Stimulated activated CD4-positive, alpha-beta T cell treated with anti-CD3 and anti-CD28 coated beads, Interleukin-4, amount 100 ng/mL, for 24 hours (primary cell): ENCODE measurements around the gene PSAPL1.

Experiments used
- DNase-seq: peaks from one replicate; pipeline ENCODE4 v3.0.0-alpha.2; 2020

Gene PSAPL1

DNA sequence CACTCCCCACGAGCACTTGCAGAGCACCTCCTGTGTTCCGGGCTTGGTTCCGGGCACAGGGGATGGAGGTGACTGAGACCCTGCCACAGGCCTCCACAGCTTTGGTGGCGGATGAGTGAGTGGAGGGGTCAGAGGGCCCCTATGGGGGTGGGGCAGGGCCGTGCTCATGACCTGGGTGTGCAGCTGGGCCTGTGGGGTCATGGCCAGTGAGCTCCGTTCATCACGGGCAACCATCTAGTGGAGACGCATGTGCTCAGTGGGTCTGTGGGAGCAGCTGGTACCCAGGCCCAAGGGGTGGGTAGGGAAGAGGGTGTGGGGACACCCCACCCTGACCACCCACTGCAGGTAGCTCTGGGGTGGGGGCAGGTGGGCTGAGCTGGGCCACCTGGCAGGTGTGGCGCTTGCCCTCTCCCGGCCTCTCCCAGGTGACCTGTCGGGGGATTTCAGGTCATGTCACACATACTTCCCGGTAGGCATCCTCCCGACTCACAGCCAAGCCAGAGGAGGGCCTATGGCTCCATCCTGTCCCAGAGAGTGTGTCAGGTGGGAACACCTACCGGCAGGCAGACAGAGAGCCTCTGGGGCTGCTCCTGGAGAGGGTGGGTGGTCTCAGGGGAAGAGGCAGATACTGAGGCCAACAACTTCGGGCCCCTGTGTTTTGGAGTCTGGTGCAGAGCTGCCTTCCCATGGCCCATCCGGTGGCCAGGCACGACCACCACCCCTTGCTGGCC, 3.6 kb downstream of the PSAPL1 start:
- no peak for DNase-seq

GRCh38 chr4:7430368-7430964, 4.3 kb downstream of the PSAPL1 start:
- no peak for DNase-seq

DNA sequence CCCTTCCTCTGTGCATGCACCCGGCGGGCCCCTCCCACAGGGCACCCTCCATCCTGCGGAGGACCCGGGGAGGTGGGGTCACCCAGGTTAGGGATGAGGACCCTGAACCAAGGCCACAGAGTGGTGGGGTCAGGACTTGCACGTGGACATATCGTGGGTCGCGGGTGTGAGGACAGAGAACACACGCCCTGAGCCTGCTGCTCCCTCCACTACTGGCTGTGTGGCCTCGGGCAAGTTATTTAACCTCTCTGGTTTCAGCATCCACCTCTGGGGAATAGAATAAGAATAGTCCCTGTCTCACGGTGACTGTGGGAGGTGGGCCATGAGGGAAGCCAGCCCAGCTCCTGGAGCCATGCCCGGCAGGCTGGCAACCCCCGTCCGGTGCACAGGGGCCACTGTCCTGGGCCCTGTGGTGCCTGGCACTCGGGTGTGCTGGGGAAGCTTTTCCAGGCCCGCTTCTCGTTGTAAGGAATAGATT, 5.1 kb downstream of the PSAPL1 start:
- no peak for DNase-seq

GRCh38 chr4:7429069-7429416, 5.7 kb downstream of the PSAPL1 start:
- no peak for DNase-seq

DNA sequence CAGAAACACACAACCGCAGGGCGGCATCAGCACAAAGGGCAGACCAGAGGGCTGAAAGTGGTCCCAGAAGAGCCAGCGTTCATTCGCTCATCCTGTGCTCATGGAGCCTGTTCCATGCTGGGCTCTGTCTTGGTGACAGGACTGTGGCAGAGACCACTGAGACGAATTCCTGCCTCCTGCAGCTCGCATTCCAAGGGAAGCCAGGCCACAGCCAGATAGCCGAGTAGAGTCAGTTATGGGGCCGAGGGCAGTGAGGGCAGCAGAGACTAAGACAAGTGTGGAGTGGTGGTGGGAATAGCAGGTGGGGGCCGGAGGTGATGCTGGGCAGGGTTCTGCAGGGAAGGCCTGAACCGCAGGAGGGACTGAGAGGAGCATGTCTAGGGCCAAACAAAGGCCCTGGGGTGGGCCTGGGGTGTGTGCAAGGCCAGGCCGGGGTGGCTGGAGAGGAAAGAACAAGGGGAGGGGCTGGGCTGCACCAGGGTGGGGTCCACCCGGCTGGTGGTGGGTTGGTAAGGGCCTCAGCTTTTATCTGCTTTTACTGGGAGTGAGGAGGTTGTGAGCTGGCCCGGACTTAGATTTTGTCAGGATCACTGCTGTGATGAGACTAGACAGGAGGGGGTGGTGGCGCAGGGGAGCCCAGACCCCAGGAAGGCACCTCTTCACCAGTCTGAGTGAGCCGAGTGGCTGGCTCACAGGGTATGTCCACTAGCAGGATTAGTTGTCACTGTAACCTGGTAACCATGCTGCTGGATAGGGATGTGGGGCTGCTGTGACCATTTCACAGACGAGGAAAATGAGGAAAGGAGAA, 6.3 kb downstream of the PSAPL1 start:
- no peak for DNase-seq

GRCh38 chr4:7427831-7428260, 6.9 kb downstream of the PSAPL1 start:
- DNase-seq, result no peak

DNA sequence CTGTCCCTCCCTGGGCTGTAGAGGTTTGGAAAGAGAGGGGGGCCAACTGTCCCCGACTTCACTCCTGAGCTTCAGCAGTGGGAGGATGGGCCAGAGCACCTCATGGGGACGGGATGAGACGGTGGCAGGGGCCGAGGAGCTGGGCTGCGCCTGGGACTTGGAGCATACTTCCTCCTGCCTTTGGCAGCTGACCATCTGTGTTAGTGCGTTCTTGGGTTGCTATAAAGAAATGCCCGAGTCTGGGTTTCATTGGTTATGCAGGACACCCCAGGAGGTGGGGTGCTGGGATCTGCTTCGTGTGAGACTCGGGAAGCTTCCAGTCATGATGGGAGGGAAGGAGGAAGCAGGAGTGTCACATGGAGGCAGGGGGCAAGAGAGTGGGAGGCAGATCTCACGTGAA, 7.4 kb downstream of the PSAPL1 start:
- DNase-seq, result no peak

- no peak for DNase-seq
These were observed 8.1 kb downstream of the PSAPL1 start for GRCh38 chr4:7426525-7427171.

DNA sequence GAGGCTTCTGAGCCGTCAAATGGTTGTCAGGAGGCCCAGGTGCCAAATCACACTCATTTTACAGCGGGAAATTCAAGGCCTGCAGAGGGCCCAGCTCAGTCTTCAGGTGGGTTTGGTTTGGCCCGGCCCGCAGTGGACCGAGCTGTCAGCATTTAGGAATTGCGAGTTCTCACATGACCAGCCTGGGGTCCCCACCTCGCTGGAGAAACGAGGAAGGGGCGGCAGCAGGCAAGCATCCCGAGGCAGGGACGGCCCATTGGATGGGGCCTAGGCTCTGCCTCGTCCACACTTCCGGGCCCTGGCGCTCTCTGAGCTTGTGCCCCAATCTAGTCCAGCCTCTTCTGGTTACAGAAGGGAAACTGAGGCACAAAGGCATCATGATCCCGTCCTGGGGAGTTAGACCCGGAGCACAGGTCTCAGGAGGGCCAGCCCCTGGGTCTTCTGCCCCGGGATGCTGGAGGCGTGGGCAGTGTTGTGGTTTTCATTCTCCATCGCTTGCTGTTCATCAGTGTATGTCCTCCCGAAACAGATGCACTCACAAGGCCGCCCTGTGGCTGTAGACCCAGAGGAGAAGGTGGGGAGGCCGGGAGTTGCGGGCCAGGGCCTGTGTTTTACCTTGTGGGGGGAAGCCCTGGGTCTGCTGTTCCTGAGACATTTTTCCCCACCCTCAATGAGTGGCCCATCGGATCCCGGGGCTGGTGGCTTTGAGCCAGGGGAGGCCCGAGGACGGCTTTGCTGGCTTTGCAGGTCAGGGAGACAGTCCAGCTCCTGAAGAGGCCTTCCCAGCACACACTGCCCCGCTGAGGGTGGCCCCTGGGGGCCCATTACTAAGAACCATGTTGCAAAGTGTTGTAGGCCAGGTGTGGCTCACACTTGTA, 8.9 kb downstream of the PSAPL1 start:
- no peak for DNase-seq

DNA sequence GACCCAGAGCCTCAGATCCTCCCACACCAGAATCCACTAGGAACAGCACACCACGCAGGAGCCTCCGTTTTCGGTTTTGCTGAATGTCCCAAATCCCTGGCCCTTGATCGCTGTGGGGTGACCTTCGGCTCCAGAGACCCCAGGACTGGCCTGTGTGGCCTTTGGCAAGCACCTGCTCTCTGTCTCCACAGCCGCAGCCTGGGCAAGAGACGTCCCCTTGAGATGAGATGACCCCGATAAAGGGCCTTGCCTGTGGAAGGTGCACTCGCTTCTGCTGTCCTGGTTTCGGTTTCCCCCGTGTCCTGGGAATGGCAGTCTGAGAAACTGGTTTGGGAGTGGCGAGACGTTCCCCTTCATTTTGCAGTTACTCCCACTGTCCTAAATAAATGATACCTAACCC, 9.6 kb downstream of the PSAPL1 start:
- DNase-seq, result no peak

- DNase-seq, result no peak
These were observed 10.1 kb downstream of the PSAPL1 start for GRCh38 chr4:7424553-7425111.

DNA sequence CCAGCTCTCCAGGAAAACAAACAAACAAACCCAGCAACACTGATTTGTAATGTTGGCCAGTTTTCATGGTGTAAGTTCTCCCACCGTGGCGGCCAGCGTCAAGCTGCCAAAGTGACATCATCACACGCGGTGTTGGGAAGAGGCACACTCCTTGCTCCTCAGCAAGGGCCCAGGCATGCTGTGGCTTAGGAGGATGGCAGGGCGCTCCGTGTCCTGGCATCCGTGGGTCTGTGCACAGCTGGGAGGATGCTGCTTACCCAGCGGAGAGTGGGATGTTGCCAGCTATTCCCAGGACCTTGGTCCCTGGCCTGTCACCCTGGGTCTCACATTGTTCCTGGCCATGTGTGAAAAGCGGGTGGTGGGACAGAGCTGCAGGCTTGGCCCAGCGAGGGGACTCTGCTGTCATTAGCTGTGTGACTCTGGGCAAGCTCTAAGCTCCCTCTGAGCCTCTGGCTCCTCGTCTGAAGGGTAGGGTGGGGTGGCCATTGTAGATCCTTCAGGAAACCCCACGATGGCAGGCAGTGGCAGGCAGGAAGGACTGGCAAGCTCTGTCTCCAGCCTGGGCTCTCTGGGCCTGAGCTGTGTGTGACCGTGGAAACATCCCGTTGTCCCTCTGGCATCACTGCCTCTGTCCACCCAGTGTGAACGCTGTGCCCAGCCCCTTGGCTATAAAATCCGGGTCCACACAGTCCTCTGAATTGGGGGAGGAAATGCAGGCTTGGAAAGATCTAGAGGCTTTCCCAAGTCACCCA, 10.8 kb downstream of the PSAPL1 start:
- DNase-seq, result no peak

- DNase-seq, result no peak
These were observed 11.3 kb downstream of the PSAPL1 start for GRCh38 chr4:7423391-7423790.

- no peak for DNase-seq
These were observed 11.9 kb downstream of the PSAPL1 start for GRCh38 chr4:7422898-7423180.

- DNase-seq, result no peak
These were observed 12.4 kb downstream of the PSAPL1 start for GRCh38 chr4:7422151-7422897.

DNA sequence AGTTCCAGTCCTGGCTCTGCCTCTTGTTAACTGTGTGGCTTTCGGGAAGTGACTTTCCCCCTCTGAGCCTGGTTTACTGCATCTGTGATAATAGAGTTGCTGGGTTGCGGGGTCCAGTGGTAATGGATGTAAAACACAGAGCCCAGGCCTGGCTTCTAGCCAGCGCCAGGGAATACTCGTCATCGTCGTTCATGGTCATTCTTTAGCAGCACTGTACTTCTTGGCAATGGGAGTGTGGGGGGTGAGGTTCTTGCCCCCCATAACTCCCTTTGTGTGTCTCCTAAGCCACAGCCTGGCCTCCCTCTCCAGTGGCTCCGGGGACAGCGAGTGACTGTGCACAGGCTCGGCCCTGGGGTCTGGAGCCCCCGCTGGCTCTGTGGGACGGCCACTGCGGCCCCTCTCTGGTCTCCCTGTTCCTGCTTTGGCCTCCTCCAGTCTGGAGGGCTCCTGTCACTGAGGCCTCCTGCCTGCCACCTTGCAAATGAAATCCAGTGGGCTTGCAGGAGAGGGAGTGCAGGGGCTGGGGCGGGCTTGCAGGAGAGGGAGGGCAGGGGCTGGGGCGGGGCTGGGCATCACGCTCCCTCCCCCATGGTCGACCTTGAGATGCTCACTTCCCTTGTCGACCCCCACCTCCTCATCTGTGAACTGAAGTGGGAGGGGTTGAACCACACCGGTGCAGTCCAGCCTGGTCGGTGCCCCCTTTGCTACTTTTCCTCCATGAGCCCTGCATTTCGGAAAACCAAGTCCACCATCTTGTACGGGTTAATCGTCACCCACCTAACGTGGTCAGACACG, 13.2 kb downstream of the PSAPL1 start:
- no peak for DNase-seq

DNA sequence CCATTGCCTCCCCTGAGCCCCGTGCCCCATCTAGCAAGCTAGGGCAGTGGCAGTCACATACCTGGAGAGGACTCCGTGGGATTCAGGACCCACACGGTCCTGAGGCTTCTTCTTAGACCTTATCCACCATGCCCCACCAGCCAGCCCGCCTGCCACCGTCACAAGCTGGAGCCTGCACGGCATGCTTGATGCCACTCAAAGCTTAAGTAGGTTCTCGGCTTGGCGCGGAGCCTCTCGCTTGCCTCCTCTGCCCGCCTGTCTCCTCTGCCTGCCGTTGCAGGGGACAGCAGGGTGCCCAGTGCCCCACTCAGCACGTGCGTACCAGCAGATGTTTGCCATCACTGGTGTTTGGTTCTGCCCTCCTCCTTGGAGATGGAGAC, 14.1 kb downstream of the PSAPL1 start:
- no peak for DNase-seq

DNA sequence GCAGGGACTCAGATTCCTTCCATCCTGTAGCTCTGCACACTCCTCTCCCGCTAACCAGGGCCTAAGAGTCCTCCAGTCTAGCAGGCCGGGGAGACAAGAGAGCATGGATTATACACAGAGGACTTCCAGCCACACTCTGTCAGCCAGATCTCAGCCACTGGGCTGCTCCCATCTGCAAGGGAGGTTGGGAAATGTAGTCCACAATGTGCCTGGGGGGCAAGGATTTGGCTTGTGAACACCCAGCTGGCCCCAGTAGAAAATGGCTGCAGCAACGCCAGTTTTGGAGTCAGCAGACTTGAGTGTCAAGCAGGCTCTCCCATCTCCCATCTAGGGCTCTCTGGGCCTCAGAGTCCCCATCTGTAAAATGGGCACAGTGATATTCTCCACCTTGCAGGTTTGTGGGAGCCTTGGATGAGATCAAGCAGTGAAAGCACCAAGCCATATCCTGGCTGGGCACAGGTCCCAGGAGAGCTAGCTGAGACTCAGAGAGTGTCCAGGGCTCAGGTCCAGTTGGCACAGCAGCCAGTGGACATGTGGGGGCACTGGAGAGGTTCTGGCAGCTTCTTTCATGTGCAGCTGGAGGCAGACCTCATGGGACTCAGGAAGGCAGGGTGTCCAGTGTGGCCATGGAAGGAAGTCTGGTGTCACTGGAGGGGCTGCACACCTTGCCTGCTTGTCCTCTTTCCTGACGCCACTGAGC, 14.6 kb downstream of the PSAPL1 start:
- no peak for DNase-seq
